NCI-H524 treated with DMSO at 0.1 percent for 48 hours (cell line): ENCODE measurements around the gene NXPH3.
"Not testable (repeated sequence)": the region's sequence is repeated elsewhere in the genome, so short reads cannot be mapped to it uniquely, and the experiment has no call there.

Experiments
- DNase-seq: peaks from one replicate; lab custom pipeline; 2025; lab: John Stamatoyannopoulos, UW

The NXPH3 gene

DNA sequence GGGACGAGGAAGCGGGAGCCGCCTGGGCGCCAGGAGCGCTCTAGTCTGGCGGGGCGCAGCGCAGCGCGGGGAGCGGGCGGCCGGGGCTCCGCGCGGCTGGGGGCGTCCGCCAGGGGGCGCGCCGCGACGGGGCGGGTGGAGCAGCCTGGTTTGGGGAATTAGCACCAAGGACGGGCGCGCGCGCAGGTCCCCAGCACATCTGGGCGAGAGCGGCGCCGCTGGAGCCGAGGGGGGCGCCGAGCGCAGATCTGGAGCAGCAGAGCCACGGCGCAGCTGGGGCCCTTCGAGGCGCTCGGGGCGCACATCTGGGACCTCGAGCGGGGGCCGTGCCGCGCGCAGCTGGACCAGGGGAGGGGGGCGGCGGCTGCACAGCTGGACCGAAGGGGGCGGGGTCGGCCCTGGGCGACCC is at the start of gene NXPH3:
Gene NXPH3 (plus strand): TSS at position 193 of the 409 bp plus-strand sequence. CDS start 349 bp downstream, outside the sequence.
- DNase-seq, result no peak

DNA sequence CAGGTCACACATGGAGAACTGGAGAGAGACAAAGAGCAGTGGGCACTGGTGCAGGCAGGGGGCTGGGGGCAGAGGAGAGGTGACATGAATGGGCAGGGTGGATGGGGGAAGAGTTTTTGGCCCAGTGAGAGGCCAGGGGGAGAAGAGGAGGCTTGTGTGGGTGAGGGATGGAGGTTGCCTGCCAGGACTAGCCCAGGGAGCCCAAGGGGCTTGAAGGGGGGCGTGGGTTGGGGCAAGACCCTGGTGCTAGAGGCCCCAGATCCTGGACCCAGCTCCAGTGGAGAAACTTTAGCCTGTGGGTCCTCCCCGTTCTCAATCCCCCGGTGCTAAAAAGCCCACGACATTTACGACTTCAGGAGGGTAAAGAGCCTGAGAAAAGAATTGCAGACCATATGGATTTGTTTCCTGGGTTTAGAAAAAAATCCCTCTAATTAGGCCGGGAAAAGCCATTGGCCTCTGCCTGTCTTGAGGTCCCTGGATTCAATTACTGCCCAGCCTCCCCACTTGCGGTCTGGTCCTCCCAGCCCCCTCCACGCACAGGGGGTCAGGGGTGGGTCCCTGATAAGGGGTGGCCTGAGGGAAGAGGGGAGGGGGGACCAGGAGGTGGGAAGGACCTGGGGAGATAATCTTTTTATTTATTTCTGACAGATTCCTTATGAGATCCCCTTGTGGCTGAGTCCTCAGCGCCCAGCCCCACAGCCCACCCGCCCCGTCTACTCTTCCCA is 47.6 kb upstream of the NXPH3 start:
- DNase-seq, result no peak

DNA sequence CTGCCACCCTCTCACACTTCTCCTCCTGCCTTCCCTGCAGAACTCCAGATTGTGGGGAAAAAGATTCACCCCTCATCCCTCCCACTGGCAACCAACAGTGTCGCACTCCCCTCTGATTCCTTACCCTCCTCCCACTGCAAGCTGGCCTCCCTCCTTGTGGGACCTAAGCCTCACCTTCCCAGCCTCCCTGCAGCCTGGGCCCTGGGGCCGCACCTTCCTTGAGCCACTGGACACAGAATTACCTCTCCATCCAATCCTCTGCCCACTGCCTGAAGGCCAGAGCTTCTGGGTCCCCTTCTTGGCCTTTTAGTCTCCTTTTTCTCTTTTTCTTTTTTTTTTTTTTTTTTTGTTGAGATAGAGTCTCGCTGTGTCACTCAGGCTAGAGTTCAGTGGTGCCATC is 46.7 kb upstream of the NXPH3 start:
- no peak for DNase-seq

DNA sequence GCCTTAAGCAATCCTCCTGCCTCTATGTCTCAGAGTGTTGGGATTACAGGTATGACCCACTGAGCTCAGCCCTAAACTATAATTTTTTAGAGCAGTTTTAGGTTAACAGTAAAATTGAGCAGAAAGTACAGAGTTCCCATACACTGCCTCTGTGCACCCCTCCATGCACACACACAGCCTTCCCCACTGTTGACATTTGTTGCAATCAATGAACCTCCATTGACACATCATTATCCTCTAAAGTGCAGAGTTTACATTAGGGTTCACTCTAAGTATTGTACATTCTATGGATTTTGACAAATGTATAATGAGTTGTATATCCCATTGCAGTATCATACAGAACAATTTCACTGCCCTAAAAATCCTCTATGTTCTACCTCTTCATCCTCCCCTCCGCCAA is 45.6 kb upstream of the NXPH3 start:
- DNase-seq, result no peak

DNA sequence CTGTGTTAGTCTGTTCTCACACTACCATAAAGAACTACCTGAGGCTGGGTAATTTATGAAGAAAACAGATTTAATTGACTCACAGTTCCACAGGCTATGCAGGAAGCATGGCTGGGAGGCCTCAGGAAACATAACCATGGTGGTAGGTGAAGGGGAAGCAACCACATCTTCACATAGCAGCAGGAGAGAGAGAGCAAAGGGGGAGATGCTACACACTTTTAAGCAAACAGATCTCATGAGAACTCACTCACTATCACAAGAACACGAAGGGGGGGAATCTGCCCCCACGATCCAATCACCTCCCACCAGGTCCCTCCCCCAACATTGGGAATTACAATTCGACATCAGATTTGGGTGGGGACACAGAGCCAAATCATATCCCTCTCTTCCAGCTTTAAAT is 31.8 kb upstream of the NXPH3 start:
- DNase-seq, result no peak

DNA sequence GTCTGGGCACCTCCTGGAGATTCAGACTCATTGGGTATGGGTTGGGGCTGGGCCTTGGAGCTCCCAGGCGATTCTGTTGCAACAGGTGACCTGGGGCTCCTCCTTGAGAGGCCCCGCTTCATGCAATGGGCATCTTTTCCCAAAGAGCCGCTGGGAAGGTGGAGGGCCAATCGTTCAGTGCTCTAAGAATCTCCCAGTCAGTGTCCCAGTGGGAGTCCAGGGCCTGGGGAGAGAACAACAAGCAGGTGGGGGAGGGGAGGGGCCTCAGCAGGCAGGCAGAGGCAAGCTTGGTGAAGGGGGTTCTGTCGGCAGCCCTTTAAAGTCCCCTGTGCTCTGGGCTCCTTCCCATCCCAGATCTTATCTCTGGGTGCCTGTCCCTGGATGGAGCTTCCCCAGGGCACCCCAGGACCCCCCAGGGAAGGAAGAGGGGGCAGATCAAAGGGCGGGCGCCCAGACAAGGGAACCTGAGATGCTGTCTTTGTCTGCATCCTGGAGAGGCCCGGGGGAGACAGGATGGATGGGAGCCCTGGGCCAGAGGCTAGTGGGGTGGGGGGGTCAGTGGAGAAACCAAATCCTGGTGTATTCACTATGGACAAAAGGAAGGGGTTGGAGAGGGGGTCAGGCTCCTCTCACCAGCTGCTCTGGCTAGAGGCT is 30.5 kb upstream of the NXPH3 start:
- no peak for DNase-seq

DNA sequence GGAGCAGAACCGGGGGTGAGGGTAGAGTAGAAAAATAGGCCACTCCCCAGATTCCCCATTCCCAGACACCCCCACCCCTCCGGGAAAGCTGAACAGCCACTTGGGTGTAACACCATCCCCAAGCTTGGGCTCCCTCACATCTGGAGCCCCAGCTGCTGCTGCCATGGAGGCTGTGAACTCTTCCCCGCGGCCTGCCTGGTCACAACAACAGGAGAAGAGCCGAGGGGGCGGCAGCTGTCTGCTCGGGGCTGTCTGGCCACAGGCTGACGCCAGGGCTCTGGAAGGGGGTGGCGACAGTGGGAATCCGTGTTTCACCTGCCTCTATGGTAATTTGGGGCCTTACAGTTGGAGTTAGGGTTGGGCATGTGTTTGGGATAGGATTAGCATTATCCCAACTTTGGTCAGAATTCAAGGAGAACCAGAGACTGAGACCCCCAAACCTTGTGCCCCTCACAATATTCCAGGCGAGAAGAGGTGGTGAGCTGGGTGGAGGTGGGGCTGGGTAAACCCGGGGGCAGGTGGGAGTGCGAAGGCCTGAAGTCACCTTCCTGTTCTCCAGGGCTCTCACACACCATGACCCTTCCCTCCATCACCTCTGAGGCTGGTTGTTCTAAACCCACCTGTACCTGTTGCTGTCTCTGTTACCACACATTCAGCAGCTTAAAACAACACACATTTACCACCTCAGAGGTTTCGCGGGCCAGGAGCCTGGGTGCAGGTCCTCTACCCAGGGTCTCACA is 29.7 kb upstream of the NXPH3 start:
- DNase-seq, result no peak

DNA sequence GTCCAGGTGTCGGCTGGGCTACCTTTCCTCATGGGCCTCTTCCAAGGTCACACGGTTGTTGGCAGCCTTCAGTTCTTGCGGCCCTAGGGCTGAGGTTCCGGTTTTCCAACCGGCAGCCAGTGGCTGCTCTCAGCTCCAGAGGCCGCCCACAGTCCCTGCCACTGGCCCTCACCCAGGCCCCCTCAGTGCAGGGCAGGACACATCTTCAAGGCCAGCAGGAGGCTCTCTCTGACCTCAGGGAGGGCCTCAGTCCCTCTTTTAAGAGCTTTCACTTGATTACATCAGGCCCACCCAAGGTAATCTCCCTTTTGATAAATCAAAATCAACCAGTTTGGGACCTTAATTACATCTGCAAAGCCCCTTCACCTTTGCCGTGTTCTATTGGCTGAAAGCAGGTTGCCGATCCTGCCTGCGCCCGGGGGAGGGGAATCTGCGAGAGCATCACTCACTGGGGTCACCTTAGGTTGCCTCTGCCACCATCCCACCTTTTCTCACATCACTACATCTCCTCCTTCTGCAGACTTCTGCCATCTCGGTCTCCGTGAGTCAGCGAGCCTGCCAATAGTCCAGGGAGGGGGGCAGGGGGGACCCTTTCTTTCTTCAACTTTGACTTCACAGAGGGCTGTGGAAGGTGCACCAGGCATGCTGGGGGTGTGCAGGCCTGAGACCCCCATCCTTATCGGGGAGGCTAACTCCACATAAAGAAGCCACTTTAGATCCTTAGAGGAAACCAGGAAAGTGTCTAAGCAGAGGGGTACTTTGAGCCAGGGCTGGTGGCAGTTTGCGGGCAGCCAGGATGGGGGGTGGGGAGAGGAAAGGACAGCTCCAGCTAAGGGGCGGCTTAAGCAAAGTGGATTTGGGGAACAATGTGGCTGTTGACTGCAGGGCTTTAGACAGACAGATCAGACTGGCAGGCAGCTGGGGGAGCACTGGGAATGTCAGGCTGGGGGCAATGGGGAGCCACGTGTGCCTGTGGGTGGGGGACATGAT is 28.8 kb upstream of the NXPH3 start:
- no peak for DNase-seq

DNA sequence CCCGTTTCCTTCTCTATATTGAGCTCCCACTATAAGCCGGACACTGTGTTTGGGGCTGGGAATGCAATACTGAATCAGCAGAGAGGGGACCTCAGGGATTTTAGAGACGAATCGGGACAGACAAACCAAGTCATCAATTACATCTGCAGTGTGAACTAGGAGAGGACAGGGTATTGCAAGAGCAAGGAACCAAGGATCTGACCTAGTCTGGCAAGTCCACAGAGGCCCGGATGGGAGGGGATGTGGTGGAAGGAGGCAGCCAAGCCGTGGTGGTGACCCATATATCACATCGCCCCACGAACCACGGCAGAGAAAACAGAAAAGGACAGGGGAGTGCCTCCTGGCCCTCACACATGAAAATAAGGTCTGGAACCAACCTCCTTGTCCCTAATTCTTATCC is 28.1 kb upstream of the NXPH3 start:
- no peak for DNase-seq

DNA sequence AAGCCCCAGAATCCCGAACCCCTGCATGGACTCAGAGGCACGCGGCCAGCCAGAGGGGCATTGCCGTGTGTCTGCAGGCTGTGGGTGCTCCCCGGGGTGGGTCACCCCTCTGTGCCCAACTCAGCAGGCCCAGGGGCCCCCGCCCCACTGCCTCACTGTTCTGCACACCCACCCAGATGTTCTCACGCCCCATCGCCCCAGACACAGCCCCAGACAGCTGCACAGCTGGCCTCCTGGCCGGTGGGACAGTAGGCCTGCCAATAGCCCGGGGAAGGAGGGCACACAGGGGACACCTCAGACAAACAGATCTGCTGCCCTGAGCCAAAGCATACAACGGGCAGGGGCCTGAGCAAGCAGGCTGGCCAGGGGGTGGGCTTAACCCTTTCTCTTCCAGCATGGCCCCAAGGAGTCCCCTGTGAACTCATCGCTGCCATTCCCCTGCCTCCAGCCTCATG is 27.6 kb upstream of the NXPH3 start:
- no peak for DNase-seq

DNA sequence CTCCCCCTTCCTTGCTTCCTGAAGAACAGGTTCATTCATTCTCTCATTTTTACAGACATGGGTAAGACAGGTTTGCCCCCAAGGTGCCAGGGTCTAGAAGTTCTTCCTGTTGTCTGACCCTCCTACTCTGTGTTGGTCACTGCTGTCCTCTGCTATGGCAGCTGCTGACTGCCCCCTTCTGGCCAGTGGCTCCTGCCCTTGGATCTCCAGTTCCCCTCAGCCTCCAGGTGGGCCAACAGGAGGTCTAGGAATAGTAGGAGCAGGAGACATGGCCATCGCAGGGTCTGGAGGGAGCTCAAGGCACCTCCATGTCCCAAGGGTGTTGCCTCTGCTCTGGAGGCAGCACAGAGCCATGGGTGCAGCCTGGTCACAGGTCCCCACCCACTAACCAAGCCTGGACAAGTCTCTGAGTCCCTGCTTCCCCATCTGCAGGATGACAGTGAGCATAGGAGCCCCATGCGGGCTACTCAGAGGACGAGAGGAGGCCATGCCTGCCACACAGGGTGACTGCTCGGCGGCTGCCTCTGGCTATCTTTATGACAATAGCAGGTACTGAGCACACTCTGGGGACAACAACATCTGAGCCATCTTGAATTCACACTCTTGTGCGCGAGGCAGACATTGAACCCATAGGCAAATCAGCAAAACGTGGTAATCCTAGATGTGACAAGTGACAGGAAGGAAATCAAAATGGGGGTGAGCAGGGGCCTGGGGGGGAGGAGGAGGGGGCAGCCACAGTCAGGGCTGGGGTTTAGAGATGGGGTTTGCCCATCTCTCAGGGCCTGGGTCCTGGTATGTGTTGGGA is 27.0 kb upstream of the NXPH3 start:
- DNase-seq, result no peak

DNA sequence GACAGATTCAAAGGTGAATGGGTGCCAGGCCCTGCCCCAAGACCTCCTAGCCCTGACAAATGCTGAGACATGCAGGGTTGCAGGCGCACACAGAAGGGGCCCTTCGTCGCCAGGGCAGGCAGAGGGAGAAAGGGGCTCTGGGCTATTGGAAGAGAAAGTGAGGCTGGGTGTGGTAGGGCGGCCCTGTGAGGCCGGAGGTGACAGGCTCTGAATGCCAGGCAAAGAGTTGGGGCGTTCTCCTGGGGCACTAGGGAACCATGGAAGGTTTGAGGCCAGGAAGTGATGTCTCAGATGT is 26.4 kb upstream of the NXPH3 start:
- no peak for DNase-seq

DNA sequence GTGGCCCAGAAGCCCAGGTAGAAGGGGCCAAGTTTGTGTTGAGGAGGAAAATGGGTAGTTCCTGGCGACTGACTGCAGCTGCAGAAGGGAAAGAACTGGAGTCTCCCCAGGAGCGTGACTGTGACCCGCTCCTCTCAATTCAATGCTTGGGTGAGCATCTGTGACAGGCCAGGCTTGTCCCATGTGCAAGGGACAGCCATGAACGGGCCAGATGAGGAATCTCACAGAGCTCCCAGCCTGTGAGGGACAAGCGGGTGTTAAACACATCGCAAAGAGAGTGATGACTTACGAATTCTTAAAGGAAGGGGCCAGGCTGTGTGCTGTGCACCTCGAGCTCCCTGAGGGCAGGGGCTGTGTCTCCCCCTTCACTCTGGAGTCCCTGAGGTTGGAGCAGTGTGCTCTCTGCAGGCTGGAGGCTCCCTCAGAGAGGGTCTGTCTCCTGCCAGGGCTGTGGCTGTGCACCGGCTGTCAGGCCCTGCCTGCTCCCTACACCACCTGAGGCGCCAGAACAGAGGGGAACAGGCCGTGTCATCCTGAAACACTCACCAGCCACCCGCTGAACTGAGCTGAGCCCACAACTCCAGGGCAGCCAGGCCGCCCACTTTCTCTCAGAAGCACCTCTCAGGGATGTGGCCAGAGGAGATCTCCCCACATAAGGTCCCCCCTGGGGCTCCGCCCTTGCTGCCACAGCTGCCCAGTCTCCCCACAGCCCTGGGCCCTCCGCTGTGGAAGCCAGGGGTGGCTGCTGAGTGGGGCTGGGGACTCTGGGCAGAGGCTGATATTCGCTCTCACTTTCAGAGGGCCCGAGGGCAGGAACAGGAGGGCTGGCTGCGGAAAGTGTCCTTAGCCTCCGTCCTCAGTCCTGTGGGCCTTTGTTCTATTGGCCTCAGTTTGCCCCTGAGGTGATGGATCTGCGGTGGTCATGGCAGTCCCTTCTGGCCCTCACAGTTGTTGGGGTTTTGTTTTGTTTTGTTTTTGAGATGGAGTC is 25.7 kb upstream of the NXPH3 start:
- DNase-seq, result no peak

DNA sequence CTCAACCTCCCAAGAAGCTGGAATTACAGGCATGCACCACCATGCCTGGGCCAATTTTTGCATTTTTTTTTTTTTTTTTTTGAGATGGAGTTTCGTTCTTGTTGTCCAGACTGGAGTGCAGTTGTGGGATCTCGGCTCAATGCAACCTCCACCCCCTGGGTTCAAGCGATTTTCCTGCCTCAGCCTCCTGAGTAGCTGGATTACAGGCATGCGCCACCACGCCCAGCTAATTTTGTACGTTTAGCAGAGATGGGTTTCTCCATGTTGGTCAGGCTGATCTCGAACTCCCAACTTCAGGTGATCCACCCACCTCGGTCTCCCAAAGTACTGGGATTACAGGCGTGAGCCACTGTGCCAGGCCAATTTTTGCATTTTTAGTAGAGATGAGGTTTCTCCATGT is 24.9 kb upstream of the NXPH3 start:
- DNase-seq, result not testable (repeated sequence)

DNA sequence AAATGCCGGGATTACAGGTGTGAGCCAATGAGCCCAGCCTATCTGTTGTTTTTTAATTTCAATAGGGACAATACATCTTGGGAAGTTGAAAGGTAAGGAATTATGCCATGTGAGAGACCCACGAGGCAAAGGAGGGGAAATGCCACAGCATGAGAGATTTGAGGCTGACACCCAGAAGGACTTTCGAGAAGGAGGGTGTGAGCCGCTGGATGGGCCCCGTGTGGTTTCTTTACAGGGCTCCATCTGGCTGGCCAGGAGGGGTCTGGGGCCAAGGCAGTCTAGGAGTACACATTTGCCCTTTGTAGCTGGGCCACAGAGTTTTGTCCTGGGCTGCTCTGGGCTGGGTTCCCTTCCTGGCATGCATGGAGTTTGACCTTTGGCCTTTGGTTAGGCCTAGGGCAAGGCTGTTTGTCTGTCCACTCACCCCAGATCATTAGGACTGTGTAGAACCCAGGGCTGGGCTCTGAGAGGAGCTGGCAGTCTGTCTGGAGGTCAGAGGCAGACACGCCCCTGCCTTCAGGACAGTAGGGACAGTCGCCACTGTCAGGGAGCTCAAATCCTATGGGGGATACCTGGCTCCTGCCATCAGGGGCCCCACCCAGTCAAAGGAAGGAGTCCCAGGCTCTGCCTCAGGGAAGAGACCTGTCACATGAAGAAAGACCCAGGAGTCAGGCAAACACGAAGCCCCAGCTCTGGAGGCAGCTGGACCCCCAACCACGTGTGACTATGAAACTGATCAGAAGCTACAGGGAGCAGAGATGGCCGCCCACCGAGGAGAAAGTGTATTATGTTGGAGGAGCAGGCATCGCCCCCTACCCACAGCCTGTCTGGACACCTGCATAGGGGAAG is 24.2 kb upstream of the NXPH3 start:
- no peak for DNase-seq

DNA sequence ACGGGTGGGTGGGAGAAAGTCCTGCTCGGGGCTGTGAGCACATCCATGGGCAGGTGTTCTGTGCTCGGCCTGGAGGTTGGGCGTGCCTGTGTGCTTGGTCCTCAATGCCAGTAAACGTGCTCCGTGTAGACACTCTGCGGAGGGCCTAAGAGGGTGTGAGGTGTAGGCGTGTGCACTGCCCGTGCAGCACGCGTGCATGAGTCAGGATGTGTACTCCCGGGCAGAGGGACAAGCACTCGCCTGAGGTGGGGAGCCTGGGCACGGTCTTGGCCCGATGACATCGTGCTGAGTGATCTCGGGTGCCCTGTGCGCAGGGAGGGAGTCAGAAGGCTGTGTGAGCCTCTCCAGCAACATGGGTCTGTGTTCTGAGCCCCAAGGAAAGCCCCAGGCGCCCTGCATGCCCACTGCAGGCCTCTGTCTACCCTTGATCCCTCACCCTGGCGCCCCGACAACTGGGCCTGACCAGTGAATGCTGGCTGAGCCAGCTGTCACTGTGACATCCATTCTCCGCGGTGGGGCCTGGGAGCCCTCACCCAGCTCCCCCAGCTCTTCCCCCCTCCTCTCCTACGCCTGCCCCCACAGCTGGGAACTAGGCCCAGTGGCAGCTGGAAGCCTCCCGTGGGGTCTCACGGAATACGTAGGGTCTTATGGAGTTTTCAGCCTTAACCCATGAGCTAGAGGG is 23.5 kb upstream of the NXPH3 start:
- DNase-seq, result no peak

DNA sequence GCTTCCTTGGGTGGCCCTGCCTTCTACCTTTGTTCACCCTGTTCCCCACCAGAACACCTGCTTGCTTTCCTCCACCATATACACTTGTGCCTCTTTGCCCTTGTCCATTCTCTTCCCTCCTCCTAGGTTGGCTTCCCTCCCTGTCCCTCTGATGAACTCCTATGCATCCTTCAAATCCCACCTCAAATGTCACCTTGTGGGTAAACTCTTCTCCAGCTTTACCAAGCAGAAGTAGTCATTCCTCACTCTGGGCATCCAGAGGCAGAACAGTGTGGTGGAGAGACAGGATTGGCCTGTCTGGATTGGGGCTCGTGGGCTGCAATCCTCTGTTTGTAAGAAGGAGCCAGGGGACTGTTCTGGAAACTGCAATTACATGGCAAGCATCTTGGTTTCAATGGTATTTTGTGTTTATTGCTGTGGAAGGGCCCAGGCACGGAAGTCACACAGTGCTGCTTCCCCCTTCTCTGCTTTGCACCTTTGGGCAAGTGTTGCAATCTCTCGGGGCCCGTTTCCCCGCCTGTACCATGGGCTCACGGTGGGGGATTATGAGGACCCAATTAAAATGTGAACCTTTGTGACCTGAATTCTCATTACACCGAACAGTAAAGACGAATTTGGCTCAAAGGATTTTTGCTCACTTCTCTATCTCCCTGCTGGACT is 21.9 kb upstream of the NXPH3 start:
- DNase-seq, result no peak
